NCI-H1930 (cell line): ENCODE measurements around the gene GAA.

Source experiments
- DNase-seq, 2 experiments: peaks; one replicate each; lab custom pipeline; 2025; lab: John Stamatoyannopoulos, UW

GAA gene

DNA sequence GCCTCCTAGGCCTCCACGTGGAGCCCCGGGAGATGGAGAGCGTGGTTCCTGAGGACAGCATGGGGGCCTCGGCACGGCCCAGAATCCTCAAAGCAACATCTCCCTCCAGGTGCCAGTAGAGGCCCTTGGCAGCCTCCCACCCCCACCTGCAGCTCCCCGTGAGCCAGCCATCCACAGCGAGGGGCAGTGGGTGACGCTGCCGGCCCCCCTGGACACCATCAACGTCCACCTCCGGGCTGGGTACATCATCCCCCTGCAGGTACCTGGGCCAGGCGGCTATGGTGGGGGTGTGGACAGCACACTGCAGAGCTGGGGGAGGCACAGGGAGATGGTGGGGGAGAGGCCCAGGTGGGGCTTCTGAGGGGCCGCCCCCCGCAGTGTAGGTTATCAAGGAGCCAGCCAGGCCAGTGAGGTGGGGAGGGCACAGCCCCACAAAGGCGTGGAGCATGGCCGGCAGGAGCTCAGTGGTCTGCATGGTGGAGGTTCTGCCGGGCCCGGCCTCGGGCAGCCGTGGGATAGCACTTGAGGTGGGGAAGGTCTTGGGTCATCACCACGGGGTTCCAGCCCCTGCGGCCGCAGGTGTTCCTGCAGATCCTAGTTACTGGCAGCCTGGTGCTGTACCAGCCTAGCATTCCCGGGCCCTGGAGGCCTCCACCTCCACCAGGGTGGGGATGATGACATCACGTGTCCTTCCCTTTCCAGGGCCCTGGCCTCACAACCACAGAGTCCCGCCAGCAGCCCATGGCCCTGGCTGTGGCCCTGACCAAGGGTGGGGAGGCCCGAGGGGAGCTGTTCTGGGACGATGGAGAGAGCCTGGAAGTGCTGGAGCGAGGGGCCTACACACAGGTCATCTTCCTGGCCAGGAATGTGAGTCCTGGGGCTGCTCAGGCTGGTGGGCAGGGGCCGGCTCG, 16.4 kb downstream of the GAA start:
- no peak for DNase-seq

DNA sequence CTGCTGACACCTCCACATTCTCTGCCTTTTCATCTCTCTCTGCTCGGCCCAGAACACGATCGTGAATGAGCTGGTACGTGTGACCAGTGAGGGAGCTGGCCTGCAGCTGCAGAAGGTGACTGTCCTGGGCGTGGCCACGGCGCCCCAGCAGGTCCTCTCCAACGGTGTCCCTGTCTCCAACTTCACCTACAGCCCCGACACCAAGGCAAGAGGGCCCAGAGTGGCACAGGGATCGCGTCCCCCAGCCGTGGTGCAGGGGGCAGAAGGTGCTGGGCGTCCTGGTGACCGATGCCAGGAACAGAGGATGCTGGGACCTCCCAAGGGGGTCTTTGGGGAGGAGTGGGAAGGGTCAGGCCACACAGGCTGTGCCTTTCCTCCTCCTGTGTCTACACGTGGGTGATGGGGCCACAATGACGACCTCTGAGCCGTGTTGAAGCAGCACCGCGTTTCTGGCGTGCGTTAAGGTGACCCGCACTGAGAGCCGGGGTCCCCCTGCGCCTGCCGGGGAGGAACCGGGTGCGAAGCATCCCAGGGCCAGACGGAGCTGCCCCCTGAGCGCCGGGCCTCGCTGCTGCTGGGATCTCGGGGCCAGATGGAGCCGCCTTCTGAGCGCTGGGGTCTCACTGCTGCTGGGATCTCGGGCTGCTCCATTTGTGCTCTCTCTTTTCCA, 17.4 kb downstream of the GAA start:
- DNase-seq, result no peak

DNA sequence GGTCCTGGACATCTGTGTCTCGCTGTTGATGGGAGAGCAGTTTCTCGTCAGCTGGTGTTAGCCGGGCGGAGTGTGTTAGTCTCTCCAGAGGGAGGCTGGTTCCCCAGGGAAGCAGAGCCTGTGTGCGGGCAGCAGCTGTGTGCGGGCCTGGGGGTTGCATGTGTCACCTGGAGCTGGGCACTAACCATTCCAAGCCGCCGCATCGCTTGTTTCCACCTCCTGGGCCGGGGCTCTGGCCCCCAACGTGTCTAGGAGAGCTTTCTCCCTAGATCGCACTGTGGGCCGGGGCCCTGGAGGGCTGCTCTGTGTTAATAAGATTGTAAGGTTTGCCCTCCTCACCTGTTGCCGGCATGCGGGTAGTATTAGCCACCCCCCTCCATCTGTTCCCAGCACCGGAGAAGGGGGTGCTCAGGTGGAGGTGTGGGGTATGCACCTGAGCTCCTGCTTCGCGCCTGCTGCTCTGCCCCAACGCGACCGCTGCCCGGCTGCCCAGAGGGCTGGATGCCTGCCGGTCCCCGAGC, 17.9 kb downstream of the GAA start:
- no peak for DNase-seq

DNA sequence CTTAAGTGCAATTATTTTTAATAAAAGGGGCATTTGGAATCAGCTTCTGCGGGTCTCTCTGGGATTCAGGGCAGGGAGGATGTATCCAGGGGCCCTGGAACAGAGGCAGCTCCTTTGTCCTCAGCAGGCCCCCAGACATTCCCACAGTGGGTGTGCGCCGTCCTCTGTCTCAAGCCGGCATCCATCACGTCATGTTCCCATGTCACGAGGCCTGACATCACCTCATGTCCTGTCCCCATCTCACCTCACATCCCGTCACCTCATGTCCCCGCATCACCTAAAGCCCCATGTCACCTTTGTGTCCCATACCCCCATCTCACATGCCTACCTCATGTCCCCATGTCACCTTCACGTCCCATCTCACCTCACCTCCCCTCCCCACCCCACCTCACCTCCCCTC, 18.5 kb downstream of the GAA start:
- DNase-seq, result no peak

DNA sequence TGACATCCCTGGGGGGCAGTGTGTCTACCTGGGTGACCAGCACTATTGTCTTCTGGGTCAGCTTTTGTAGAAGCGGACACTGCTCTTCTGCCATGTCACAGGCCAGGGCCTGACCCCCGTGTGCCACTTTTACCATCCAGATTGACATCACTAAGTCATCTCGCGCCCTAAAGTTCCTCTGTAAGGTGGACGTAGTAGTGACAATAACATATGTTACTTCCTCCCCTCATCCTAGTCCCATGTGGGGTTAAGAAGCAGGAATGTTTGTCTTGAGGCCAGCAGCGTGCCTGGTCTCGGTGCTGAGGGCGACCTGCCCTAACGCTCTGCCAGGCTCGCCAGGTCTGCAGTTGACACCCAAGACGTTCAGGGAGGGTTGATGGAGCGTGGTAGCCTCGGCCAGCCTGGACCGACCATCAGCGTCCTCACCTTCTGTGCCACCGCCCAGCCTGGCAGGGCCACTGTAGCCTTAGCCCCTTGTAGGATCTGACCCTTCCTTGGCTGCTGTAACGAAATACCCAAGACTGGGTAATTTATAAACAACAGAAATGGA, 20.7 kb downstream of the GAA start:
- no peak for DNase-seq

DNA sequence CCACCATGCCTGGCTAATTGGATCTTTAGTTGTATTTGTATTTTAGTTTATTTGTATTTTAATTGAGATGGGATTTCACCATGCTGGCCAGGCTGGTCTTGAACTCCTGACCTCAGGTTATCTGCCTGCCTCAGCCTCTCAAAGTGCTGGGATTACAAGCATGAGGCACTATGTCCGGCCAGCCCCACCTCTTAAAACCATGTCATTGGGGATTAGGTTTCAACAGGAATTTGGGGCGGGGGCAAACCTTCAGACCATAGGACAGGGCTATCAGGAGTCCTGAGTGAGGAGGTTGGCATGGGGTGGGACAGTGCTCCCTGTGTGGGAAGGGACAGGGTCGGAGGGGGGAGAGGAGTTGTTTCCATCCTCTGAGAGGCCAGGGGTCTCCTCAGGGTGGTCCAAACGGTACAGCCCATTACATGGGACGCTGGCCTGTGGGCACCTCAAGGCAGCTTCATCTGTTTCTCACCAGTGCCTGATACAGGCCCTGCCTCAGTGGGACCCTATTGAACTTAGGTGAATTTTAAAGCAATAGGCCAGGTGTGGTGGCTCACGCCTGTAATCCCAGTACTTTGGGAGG, 21.6 kb downstream of the GAA start:
- no peak for DNase-seq

DNA sequence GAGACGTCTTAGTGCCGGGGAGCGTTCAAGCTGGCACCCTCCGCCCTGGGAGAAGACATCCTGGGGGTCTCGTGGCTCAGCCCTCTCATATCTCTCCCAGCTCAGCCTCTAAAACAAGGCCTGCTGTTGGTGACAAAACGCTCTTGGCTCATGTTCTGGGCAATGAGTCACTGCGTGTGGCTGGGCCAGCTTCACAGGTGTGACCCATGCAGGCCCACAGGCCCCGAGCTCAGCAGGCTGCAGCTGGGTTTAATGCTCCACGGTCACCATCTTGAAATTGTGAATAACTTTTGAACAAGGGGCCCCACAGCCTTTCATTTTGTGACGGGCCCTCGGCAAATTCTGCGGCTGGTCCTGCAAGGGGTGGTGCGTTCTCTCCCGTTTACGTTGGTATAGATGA, 22.4 kb downstream of the GAA start:
- no peak for DNase-seq

DNA sequence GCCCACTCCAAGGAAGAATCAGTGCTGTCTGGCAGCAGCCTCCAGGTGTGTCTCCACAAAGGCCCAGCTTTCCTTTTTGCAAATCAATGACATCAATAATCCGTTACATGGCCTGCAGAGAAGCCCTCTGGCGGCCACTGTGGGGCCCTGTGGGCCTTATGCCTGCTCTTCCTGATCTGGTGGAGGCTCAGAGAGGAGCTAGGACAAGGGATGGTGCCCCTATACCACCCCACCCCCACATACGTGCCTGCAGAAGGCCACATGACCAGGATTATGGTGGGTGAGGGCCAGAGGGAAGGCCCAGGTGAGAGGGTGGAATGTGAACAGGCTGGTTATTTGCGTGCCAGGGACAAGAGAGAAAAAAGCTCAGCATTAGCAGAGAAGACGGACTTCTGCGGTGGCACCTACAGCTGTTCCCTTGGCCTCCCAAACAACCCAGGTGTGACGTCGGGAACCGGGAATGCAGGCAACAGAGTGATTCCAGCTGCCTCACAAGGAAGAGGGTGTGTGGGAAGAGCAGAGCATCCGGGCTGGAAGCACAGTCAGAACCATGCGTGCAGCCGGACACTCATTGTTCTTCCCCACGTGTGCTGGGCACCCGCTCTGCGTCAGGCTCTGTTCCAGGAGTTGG, 23.1 kb downstream of the GAA start:
- peak; percentile 41 to 65 for DNase-seq

DNA sequence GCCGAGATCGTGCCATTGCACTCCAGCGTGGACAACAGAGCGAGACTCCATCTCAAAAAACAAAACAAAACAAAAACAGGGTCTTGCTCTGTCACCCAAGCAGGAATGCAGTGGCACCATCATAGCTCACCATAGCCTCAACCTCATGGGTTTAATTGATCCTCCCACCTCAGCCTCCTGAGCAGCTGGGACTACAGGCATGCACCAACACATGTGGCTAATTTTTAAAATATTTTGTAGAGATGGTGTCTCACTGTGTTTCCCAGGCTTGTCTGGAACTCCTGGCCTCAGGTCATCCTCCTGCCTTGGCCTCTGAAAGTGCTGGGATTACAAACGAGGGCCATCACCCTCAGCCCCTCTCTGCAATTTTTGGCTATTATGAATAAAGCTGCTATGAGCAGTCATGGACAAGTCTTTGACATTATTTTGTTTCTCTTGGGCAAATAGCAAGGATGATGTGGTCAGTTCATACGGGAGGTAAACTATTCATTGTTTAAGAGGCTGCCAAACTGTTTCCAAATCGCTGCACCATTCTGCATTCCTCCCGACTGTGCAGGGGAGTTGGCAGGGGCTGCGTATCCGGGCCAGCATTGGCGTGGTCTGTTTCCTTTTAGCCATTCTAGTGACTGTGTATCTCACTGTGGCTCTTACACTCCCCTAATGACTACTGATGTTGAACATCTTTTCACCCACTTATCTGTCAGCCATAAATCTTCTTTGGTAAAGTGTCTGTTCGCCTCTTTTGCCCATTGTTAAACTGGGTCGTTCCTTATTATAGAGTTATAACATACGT, 24.5 kb downstream of the GAA start:
- no peak for DNase-seq

DNA sequence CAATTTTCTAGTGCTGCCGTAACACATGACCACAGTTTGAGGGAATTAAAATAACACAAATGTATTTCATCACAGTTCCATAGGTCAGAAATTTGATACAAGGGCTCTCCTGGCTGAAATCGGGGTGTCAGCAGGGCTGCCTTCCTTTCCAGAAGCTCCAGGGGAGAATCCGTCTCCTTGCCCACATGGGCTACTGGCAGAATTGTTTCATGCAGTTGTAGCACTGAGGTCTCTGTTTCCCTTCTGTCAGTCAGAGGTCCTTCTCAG, 25.0 kb downstream of the GAA start:
- DNase-seq, result no peak

DNA sequence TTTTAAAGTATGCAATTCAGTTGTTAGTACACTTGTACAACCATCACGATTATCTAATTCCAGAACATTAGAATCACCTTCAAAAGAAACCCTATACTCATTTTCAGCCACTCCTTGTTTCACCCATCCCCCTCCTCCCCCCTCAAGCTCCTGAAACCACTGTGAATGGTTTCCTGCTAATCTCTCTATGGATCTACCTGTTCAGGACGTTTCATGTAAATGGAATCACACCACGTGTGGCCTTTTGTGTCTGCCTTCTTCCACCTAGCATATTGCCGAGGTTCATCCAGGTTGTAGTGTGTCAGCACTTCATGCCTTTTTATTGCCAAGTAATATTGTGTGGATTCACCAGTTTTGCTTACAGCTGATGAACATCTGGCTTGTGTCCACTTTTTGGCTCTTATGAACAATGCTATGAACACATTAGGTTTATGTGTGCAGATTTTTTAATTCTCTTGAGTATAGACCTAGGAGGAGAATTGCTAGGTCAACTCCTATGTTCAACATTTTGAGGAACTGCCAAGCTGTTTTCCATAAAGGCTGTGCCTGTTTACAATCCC, 27.7 kb downstream of the GAA start:
- DNase-seq, result no peak

DNA sequence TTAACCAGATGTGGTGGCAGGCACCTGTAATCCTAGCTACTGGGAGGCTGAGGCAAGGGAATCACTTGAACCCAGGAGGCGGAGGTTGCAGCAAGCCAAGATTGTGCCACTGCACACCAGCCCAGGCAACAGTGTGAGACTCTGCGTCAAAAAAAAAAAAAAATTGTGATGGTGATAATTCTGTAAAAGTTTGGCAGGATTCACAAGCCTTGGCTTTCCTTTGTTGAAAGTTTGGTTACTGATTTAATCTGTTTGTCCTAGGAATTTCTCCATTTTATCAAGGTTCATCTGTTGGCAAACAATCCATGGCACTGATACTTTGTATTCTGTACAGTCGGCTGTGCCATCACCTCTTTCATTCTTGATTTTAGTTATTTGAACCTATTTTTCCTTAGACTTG, 29.6 kb downstream of the GAA start:
- DNase-seq, result no peak

DNA sequence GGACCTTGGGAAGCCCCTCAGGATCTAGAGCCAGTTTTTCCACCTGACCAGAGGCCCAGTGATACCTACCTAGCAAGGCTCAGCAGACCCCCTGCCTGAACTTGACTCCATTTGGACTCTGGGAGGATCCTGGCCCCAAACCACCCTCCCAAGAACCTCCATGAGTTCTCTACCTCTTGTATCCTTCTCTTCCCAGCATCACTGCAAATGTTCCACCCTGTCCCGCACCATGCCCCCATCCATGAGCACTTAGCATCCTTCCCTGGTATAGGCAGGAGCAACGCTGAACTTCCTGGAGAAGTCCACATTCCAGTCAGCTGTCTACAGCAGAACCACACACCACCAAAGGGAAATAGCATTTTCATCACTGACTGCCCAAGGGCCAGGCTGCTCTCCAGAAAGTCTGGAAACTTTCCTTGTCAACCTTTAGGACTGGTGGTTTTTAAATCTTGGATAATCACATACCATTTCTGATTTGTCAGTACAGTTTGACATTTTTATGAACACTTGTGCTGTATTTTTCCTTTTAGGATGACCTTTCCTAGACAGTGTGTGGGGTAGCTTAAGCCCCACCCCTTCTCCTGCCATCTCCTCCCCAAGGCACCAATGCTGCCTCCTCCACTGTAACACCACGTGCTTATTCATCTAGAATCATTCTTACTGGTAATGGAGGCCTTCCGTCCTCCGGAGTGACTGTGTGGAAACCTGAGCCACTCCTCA, 31.7 kb downstream of the GAA start:
- no peak for DNase-seq

DNA sequence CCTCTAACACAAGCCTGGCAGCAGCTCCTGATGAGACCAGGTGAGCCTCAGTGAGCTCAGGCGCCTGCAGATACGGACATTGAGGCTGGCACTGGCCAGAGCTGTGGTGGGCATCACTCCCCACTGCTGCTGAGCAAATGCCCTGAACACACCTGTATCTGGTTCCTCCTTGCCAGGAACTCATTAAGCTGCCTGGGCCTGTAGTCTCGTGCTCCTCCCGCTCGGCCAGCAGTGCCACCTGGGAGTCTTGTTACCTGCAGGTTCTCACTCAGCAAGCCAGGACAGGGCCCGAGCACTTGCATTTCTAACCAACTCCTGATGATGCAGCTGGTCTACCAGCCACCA, 32.2 kb downstream of the GAA start:
- DNase-seq, result no peak

DNA sequence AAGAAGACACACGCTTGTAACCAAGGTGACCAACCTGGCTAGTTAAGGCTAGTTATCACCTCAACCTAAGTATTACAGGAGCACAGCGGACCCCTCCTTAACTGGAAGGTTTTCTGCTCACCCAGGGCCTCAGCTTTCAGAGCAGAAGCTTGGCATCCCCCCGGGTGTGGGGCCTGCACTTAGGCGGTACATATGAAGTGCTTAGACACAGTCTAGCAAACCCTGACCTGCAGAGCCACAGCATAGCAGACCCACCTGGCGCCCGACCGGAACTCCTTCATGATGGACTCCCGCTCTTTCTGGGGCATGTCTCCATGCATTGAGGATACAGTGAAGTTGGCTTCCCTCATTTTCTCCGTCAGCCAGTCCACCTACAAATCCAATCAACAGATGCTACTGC, 35.8 kb downstream of the GAA start:
- no peak for DNase-seq

DNA sequence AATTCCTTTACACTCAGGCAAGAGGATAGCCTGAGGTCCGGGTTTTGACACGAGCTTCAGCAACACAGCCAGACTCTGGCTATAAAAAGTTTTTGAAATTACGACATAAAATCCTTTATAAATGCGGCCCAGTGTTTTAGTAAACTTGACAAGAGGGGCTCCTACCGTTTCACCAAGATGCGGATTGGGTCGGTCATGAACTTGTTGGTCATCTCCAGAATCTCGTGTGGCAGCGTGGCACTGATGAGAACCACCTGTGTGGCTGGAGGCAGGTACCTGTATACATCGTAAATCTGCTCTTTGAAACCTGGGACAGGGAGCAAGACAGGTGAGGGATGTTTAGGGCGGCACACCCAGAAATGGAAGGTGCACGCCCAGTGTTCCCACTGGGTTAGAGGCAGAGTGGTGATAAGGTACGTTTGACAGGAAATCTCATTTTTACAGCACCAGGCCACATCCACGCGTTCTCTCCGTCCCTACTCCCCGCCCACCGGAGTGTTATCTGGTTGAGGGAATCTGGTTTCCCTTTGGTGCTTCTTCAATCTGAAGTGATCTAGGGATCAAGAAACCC, 37.6 kb downstream of the GAA start:
- no peak for DNase-seq

DNA sequence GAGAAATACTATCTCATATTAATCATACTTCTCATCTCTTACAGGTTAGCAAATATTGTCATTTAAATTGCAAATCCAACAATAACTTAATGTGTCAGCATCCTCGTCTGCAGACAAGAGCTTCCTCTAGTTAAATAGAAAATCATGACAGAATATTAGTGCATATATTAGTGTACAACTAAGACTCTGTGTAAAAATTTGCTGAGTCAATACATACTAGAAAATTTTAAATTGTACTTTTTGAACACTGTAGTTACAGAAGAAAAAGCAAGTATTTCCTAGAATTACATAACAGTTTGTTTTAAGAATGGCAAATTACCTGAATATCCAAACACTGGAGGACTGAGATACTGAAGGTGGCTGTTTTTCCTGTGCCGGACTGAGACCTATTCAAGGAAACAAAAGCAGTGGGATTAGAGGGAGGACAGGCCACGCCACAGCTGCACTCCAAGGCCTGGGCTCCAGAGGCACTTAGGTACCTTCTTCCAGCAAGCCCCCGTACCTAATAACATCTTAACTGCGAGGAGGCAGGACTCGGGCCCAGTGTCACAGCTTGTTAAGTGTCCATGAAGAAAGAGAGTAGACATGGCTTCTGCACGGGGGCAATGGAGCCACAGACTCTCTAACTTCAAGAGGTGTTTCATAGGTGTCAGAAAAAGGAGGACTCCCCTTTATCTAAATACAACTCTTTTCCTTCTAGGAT, 40.2 kb downstream of the GAA start:
- DNase-seq, result no peak

DNA sequence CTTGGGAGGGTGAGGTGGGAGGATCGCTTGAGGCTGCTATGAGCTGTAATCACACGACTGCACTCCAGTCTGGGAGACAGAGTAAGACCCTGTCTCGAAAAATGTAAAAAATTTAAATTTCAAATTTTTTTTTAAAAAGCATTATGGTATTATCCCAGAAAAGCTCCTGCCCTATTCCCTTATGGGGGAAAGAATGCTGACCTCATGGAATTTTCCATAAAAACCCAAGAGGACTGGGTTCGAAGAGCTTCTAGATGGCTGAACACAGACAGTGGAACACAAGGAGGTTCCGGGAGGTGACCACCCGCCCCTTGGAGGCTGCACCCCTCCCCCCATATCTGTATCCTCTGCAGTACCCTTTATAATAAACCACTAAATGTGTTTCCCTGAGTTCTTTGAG, 41.5 kb downstream of the GAA start:
- DNase-seq, result no peak
